ENCODE data around the gene DCXR. TPM values are rescaled to one million over a fixed set of nuclear protein-coding genes. Genes with fewer than 3 reads are reported as not detected.

Gene DCXR
- total RNA-seq, 4 donors from 2014 or later = 49.4 to 117 (median 71.3) TPM

DNA sequence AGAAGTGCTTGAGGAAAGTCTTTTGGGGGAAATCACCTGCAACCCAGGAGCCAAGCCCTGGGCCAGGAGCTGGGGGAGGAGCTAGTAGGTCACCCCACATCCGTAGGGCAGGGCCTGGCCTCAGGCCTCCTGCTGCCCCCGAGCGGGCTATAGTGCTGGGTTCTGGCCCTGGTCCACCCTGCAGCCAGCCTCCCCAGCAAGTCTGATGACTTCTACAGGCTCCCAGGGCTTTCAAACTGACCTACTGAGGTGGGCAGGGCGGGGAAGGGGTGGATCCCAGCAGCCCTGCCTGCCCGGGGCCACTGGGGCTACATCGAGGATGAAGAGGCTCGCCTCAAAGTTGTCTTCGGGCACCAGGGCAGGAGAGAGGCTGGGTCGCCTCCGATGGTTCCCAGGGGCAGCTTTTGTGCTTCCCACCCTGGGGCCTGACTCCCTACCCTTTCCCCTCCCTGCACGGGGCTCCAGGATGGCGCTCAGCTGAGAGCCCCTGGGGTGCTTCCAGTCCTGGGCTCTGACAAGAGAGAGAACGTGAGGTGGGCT is 19.8 kb downstream of the DCXR start:
- Histone ChIP-seq H3K27ac (no peak overlapping the region), H3K4me3 (no peak overlapping the region), H3K9me3 (no peaks in the 10 kb centered on the region), H3K27me3 (no peaks in the 10 kb centered on the region), H3K36me3 (no peaks in the 10 kb centered on the region), H3K4me1 (peaks cover 13 to 28% (median 24%) of the 10 kb centered on the region in 4 donors)
- intact Hi-C loops (cut with DNase I; ENCODE audit: low total_unique reads) (no loop called here), in situ Hi-C loops (cut with MboI; ENCODE audit: low pct_ligation_motif_present in 1 of 4, low pct_unique_long_range_greater_than_20kb in 1 of 4, low sequenced_read_pairs in 3 of 4) (no loop called here)
- TF ChIP-seq EP300 (IDR thresholded peaks at IDR 0.05; ENCODE audit: low read depth) (no peak), POLR2AphosphoS5 (IDR thresholded peaks at IDR 0.05) (no peak), POLR2A (IDR thresholded peaks at IDR 0.05) (no peak)
- TF ChIP-seq, protein P1, sequence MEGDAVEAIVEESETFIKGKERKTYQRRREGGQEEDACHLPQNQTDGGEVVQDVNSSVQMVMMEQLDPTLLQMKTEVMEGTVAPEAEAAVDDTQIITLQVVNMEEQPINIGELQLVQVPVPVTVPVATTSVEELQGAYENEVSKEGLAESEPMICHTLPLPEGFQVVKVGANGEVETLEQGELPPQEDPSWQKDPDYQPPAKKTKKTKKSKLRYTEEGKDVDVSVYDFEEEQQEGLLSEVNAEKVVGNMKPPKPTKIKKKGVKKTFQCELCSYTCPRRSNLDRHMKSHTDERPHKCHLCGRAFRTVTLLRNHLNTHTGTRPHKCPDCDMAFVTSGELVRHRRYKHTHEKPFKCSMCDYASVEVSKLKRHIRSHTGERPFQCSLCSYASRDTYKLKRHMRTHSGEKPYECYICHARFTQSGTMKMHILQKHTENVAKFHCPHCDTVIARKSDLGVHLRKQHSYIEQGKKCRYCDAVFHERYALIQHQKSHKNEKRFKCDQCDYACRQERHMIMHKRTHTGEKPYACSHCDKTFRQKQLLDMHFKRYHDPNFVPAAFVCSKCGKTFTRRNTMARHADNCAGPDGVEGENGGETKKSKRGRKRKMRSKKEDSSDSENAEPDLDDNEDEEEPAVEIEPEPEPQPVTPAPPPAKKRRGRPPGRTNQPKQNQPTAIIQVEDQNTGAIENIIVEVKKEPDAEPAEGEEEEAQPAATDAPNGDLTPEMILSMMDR (IDR thresholded peaks at IDR 0.05) = no peak
- 73% methylated on average over 13 of the region's 13 CpGs; no CpG with 5 or more reads in 1 of the 2 donors for WGBS, 2 donors (ENCODE audit: low coverage in 1 of 2)
- no peak for DNase-seq

DNA sequence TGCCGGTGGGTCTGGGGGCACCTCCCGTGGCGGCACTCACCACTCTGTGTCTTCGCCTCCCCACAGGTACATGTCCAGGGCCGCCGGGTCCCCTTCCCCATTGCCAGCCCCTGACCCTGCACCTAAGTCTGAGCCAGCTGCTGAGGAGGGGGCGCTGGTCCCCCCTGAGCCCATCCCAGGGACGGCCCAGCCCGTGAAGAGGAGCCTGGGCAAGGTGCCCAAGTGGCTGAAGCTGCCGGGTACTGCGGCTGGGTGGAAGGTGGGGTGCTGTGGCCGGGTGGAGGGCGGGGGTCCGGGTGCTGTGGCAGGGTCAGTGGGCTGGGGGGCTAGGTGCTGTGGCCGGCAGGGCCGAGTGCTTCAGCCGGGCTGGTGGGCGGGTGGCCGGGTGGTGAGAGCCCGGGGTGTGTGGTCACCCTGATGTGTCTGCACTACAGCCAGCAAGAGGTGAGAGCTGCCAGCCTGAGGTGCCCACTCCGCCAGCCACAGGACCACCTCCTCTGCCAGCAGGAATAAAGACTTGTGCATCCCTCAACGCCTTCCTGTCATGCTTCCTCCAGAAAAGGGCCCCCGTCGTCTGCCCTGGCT is 20.5 kb downstream of the DCXR start:
- in situ Hi-C loops (cut with MboI; ENCODE audit: low pct_ligation_motif_present in 1 of 4, low pct_unique_long_range_greater_than_20kb in 1 of 4, low sequenced_read_pairs in 3 of 4) = no loop called here

GRCh38 chr17:82016061-82016874 is 21.2 kb downstream of the DCXR start:
- Histone ChIP-seq H3K27ac (no peak overlapping the region), H3K4me3 (no peak overlapping the region), H3K4me1 (peaks cover 4 to 19% (median 13%) of the 10 kb centered on the region in 4 donors), H3K9me3 (no peaks in the 10 kb centered on the region), H3K27me3 (no peaks in the 10 kb centered on the region), H3K36me3 (no peaks in the 10 kb centered on the region)
- 89% methylated on average over 27 of the region's 28 CpGs; no CpG with 5 or more reads in 1 of the 2 donors for WGBS, 2 donors (ENCODE audit: low coverage in 1 of 2)
- in situ Hi-C loops (cut with MboI; ENCODE audit: low pct_ligation_motif_present in 1 of 4, low pct_unique_long_range_greater_than_20kb in 1 of 4, low sequenced_read_pairs in 3 of 4) = no loop called here
- intact Hi-C loops (cut with DNase I; ENCODE audit: low total_unique reads) = no loop called here
- TF ChIP-seq POLR2AphosphoS5 (IDR thresholded peaks at IDR 0.05) = no peak
- no peak for DNase-seq

More for the DNA sequence above, 20.5 kb downstream of the DCXR start:
- Histone ChIP-seq H3K4me1 (peaks cover 11 to 26% (median 20%) of the 10 kb centered on the region in 4 donors), H3K27me3 (no peaks in the 10 kb centered on the region), H3K4me3 (no peak overlapping the region), H3K27ac (no peak overlapping the region), H3K9me3 (no peaks in the 10 kb centered on the region), H3K36me3 (no peaks in the 10 kb centered on the region)
- DNase-seq = no peak
- intact Hi-C loops (cut with DNase I; ENCODE audit: low total_unique reads) = no loop called here
- TF ChIP-seq EP300 (IDR thresholded peaks at IDR 0.05; ENCODE audit: low read depth) = no peak
- TF ChIP-seq, protein P1 (IDR thresholded peaks at IDR 0.05) = no peak
- TF ChIP-seq POLR2AphosphoS5 (IDR thresholded peaks at IDR 0.05) = no peak
- no peak for TF ChIP-seq POLR2A (IDR thresholded peaks at IDR 0.05)
- 70 to 85% methylated on average over 2 to 24 of the region's 24 CpGs for WGBS, 2 donors (ENCODE audit: low coverage in 1 of 2)

DNA sequence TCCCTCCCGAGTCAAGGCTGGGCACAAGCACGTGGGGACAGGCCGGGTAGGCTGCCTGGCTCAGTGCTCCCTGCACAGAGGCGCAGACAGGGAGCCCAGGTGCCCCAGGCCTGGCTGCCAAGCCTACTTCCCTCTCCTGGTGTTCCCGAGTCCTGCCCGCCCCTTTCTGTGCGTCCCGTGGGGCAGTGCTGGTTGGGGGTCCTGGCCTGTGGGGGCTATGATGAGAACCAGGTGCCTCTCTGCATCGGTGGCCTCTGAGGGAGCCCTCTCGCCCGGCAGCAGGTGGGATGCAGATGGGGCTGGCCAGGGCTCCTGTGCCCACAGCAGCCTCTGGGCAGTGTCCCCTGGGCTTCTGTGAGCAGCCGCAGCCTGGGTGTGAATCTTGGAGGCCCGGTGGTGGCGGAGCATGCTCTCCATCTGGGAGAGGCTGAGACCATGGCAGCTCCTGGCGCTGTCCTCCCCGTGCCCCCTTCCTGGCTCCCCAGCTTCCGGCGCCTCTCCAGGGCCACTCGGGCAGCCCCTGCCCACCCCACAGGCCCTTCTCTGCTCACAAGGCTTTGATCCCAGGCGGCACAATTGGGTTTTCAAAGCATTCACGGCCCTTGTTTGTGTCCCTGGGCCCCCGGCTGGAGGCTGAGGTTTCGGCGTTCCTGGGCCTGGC is 22.1 kb downstream of the DCXR start:
- Histone ChIP-seq H3K9me3 (no peaks in the 10 kb centered on the region), H3K36me3 (no peaks in the 10 kb centered on the region), H3K4me3 (no peak overlapping the region), H3K4me1 (peaks cover 0 to 10% (median 7%) of the 10 kb centered on the region in 4 donors), H3K27me3 (no peaks in the 10 kb centered on the region), H3K27ac (no peak overlapping the region)
- no peak for DNase-seq
- 87% methylated on average over 24 of the region's 24 CpGs; no CpG with 5 or more reads in 1 of the 2 donors for WGBS, 2 donors (ENCODE audit: low coverage in 1 of 2)
- intact Hi-C loops (cut with DNase I; ENCODE audit: low total_unique reads) (no loop called here), in situ Hi-C loops (cut with MboI; ENCODE audit: low pct_ligation_motif_present in 1 of 4, low pct_unique_long_range_greater_than_20kb in 1 of 4, low sequenced_read_pairs in 3 of 4) (no loop called here)
- TF ChIP-seq POLR2AphosphoS5 (IDR thresholded peaks at IDR 0.05) (no peak), EP300 (IDR thresholded peaks at IDR 0.05; ENCODE audit: low read depth) (no peak), POLR2A (IDR thresholded peaks at IDR 0.05) (no peak)
- TF ChIP-seq, protein P1 (IDR thresholded peaks at IDR 0.05) = no peak

Measured in transverse colon (tissue), 4 donors.